ENCODE measurements around the gene ZP3.
"Not testable (repeated sequence)": the region's sequence is repeated elsewhere in the genome, so short reads cannot be mapped to it uniquely, and the experiment has no call there.

GRCh38 chr7:76417654-76418310 lies 7.0 kb upstream of the ZP3 start:
- TF ChIP-seq CTCF (IDR thresholded peaks at IDR 0.05); POLR2AphosphoS5 (IDR thresholded peaks at IDR 0.05; ENCODE audit: insufficient read depth in 1 of 2, low read depth in 1 of 2); POLR2A (IDR thresholded peaks at IDR 0.05): not testable (repeated sequence)
